ENCODE results near the gene PAX2.

PAX2 gene

GRCh38 chr10:100864978-100865377 is 119.6 kb downstream of the PAX2 start:
- no peak for DNase-seq (ENCODE audit: low read depth)
- TF ChIP-seq CTCF (IDR thresholded peaks at IDR 0.05; ENCODE audit: low read depth, low read length, missing control alignments), result no peak
- in situ Hi-C loops (cut with HindIII; ENCODE audit: low sequenced_read_pairs), result no loop called here
- H3K4me3 ChIP-seq (ENCODE audit: low read depth, low read length), result no peak overlapping the region

- H3K4me3 ChIP-seq (ENCODE audit: low read depth, low read length), result no peak overlapping the region
- DNase-seq (ENCODE audit: low read depth), result no peak
- in situ Hi-C loops (cut with HindIII; ENCODE audit: low sequenced_read_pairs), result no loop called here
- TF ChIP-seq CTCF (IDR thresholded peaks at IDR 0.05; ENCODE audit: low read depth, low read length, missing control alignments), result no peak
Measured at GRCh38 chr10:100866010-100866409, 120.6 kb downstream of the PAX2 start.

GRCh38 chr10:100866575-100867098 is 121.3 kb downstream of the PAX2 start:
- H3K4me3 ChIP-seq (ENCODE audit: low read depth, low read length), result no peak overlapping the region
- DNase-seq (ENCODE audit: low read depth), result no peak
- in situ Hi-C loops (cut with HindIII; ENCODE audit: low sequenced_read_pairs), result no loop called here
- TF ChIP-seq CTCF (IDR thresholded peaks at IDR 0.05; ENCODE audit: low read depth, low read length, missing control alignments), result no peak

GRCh38 chr10:100867261-100867963 is 122.0 kb downstream of the PAX2 start:
- in situ Hi-C loops (cut with HindIII; ENCODE audit: low sequenced_read_pairs), result no loop called here
- no peak for TF ChIP-seq CTCF (IDR thresholded peaks at IDR 0.05; ENCODE audit: low read depth, low read length, missing control alignments)
- no peak for DNase-seq (ENCODE audit: low read depth)
- H3K4me3 ChIP-seq (ENCODE audit: low read depth, low read length), result no peak overlapping the region

- in situ Hi-C loops (cut with HindIII; ENCODE audit: low sequenced_read_pairs), result no loop called here
- TF ChIP-seq CTCF (IDR thresholded peaks at IDR 0.05; ENCODE audit: low read depth, low read length, missing control alignments), result no peak
- no peak overlapping the region for H3K4me3 ChIP-seq (ENCODE audit: low read depth, low read length)
- DNase-seq (ENCODE audit: low read depth), result no peak
Measured at GRCh38 chr10:100868382-100868781, 123.0 kb downstream of the PAX2 start.

GRCh38 chr10:100869399-100869798 is 124.0 kb downstream of the PAX2 start:
- DNase-seq (ENCODE audit: low read depth), result no peak
- in situ Hi-C loops (cut with HindIII; ENCODE audit: low sequenced_read_pairs), result no loop called here
- no peak overlapping the region for H3K4me3 ChIP-seq (ENCODE audit: low read depth, low read length)
- TF ChIP-seq CTCF (IDR thresholded peaks at IDR 0.05; ENCODE audit: low read depth, low read length, missing control alignments), result no peak

All from astrocyte of the cerebellum (primary cell).